HG03175 (cell line): ENCODE results near the gene DNAH1.

ENCODE experiments used
- ATAC-seq: cut with Tn5 transposase; IDR thresholded peaks from one replicate; pipeline ENCODE4 v1.9.1; 2021; ENCODE audit warnings: mild to moderate bottlenecking, moderate library complexity; ENCODE audit not compliant: unreplicated experiment

The DNAH1 gene

GRCh38 chr3:52310861-52311575, 5.1 kb upstream of the DNAH1 start:
- peak; percentile 50 for ATAC-seq

DNA sequence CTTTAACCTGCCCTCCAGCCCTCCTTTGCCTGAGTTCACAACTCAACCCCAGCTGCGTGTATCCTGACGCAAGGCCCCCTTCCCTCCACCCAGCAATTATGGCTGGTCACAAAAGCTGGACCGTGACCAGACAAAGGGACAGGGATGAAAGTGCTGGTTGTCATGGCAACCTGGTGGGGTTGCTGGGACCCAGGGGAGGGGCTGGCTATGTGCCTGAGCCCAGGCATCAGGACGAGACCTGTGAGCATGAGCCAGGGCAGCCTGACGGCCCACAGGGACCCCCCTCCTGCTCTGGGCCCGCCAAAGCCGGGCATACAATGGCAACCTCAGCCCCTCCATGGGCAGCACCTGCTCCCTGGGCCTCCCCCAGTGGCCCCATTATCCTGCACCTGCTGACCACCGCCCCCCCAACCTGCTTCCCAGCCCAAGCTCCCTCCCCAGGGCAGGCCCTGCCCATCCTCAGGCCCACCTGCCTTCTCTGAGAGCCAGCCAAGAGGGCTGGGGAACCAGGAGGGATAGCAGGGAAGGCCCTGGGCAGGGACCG, 4.5 kb upstream of the DNAH1 start:
- ATAC-seq = no peak

DNA sequence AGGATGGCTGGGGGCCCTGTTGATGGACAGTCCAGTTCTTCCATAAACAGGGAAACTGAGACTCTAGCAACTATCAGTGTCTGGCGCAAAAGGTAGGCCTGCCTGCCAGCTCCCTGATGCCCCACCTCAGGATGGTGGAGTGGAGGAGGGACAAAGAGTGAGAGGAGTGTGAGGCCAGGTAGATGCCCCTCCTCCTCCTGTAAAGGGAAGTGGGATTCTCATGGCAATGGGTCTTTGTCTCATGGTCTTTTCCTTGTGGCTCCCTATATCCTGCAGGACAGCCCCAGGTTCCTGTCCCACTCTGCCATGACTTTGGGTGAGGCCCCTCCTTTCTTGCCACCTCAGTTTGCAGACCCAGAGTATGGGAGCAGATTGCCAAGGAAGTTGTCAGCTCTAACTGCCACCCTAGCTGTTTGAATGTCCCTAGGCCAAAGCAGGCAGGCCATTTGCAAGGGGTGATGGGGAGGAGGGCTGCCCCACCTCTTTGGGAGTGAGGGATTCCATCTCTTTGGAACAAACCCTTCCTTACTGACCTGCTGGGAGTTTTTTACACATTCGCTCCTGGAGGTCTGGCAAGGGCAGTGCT, 2.8 kb upstream of the DNAH1 start:
- peak; percentile 14 for ATAC-seq

GRCh38 chr3:52313774-52314188, 2.3 kb upstream of the DNAH1 start:
- ATAC-seq = peak; percentile 93

DNA sequence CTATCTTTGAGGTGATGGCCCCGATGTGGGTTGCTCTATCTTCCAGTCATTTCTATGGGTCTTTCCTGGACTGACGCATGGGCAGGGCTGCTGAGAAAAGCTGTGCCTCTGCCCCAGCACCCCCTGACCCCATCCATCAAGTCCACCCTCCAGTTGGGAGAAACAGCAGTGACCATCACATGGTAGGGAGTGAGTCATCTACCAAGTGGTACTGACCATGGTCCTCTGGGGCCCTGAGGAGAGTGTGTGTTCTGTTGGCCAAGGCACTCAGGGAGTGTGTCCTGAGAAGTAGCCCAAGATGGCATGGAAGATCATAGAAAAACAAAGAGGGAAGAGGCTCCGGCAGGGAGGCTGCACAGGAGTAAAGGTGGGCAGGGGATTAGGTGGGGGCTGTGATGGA, 1.6 kb upstream of the DNAH1 start:
- ATAC-seq = no peak

DNA sequence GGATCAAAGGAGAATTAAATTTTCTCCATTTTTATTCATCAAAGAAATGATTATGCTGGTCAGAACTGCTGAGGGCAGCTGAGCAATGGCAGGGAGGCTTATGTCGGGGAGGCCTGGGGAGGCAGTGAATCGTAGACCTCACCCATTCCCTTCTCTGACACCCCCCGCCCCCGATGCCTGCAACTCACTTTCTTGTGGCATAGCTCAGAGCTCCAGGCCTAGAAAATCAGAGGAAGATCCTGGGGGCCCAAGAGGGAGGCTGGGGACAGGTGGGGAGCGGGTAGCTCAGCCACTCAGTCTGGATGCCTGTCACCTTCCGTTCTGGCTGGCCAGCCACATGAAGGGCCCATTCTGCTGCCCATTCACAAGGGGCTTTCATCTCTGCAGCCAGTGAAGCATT, 1.1 kb upstream of the DNAH1 start:
- no peak for ATAC-seq

GRCh38 chr3:52317208-52318000, 1.3 kb downstream of the DNAH1 start:
- ATAC-seq = peak; percentile 38

GRCh38 chr3:52318186-52318816, 2.2 kb downstream of the DNAH1 start:
- no peak for ATAC-seq

DNA sequence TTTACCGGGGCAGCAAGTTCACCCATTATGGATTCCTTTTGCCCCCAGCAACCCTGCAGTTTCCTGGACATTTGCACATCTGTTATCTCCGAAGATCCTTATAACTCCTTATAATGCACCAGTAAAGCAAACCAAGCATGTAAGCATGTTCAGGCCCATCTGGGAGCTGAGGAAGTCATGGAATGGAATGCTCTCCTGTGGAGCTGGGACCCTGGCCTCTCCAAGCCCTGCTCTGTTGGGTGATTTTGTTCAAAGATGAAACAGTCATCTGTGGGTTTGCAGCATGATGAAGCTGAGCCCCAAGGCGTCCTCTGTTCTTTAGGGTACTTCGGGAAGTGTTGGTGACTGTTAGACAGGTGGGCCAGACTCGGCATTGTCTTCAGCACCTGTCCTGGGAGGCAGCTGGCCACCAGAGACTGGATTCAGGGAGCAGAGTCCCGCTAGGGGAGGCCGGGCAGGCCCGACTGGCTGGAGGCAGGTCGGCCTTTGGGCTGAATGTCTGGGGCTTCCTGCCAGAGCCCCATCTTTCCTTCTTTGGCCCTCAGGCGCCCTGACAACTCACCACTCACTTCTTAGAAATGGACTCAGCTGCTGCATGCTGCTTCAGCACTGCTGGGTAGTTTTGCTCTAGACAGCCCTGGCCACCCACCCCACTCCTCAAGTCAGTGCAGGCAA, 3.9 kb downstream of the DNAH1 start:
- ATAC-seq = no peak

DNA sequence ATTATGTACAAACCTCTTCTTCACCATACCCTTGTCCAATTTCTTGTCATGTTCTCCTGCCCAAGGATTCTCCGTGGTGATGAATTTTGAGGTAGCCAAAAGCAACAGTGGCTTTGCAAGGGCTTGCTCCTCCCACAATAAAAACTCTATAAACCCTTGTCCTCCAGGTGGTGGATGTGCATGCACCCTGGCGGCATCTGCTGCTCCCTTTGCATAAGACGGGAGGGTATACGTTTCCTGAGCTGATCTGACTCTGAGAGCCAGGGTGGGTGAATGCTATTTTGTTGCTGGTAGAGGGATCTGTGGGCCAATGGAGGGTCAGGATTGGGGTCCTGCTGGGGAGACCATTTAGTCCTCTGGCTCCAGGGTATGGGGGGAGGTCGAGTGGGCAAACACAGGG, 5.4 kb downstream of the DNAH1 start:
- ATAC-seq = no peak

GRCh38 chr3:52322466-52322865, 6.3 kb downstream of the DNAH1 start:
- no peak for ATAC-seq

GRCh38 chr3:52323526-52324295, 7.6 kb downstream of the DNAH1 start:
- ATAC-seq = no peak

DNA sequence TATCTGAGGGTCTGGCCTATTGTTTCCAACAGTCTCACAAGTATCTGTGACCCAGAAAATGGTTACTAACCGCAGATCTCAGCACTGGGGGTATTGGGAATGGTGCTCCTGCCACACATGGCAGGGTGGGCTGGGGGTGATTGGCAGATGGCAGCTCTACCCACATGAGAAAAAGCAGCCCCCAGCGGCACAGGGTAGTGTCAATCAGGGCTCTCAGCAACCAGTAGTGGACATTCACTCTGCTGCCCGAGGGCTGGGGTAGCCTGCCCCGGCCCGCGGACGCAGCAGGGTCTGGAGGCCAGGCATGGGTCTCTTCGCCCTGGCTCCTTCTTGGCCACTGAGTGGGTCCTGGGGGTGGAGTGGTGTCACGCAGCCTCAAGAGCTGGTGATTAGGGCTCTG, 8.6 kb downstream of the DNAH1 start:
- no peak for ATAC-seq

DNA sequence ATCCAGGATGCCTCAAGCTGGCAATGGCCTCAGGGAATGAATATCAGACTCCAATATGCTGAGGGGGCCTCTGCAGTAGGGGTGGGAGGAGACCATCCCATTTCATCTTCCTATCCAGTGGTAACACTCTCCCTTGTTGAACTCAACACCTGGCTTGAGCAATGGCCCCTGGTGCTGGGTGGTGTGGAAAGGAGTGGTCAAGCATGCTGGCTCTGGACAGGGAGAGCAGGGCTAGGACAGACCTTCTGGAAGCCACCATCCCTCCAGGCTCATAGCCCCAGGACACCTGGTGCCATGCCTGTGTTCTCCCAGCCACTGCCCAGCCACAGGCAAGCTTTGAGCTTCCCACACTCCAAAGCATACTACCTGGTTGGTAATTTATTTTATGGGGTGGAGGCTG, 9.6 kb downstream of the DNAH1 start:
- no peak for ATAC-seq

DNA sequence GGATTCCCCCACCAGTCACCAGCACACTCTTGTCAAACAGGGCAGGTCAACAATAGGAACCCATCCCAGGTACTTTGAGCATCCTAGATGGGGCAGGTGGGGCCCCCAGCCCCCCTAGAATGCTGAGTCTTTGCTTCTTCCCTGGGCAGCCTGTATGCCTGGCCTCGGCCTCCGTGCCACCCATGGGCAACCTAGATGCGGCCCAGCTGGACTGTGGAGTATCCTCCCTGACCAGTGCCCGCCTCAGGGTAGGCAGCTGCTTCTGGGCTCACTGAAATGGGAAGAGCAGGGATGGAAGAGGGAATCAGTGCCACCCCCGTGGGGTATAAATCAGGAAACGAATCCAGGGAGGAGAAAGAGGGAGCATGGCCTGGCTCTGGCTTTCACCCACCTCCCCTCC, 10.9 kb downstream of the DNAH1 start:
- ATAC-seq = no peak

DNA sequence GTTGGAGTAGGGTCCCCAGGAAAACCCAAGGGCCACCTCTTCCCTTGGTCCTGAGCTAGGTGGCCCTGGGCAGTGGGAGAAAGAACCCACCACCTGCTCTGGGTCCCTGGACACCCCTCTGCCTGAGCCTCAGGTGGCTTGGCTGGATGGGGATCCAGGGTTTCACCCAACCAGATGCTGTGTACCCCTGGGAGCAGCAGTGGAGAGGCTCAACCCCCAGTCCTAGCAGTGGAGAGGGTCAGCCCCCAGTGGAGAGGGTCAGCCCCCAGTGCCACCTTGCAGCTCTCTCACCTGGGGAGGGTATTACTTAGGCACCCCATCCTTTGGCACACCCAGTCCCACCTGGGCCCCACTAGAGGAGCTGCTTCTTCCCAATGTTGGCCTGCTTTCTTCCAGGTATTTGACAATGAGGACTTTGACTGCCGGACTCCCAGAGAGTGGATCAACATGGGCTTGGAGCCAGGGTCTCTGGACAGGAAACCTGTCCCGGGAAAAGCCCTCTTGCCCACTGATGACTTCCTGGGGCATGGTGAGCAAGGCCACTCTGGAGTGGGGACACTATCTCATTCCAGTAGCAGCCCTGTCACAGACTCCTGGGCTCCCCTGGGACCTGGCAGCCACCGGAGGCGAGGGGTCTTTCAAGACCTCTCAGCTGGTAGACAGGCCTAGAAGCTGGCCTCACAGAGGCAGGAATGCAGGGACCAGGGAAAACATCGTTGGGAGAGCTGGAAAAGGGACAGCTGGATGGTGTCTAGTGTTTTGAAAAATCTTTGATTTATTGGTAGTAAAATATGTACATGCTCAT, 11.6 kb downstream of the DNAH1 start:
- no peak for ATAC-seq

- ATAC-seq = no peak
These were observed 12.5 kb downstream of the DNAH1 start for GRCh38 chr3:52328536-52329080.

DNA sequence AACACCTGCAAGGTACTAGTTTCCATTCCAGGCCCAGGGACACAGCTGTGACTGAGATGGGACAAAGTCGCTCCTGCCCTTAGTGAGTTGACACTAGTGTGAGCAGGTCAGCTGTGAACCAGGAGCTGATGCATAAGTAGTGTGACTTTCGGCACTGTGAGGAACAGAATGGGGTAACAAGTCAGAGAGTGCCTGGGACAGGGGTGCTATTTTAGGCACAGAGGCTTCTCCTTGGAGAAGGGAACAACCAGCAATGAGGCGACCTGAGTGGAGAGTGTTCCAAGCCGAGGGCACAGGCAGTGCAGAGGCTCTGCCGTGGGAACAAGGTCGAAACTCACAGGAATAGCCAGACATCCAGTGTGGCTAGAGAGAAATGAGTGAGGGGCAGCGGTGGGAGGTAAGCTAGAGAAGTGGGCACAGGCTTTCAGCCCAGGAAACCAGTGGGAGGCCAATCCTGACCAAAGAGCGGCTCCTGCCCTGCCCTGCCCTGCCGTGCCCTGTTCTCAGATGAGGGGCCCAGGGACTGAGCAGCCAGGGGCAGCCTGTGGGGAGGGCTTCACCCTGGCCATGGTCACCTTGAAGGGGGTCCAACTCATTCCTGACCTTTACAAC, 14.2 kb downstream of the DNAH1 start:
- no peak for ATAC-seq
